ENCODE results near the gene RPL19.

- no peak for TF ChIP-seq CTCF (conservative IDR thresholded peaks at IDR 0.05)
- TF ChIP-seq ZFX (IDR thresholded peaks at IDR 0.05), result no peak
Observed at GRCh38 chr17:39231091-39231561, 31.0 kb downstream of the RPL19 start.
